Muscle layer of colon (tissue), 2 donors: ENCODE results near the gene RASGRF2.

Experiments
- H3K27ac ChIP-seq: one replicate; pipeline ENCODE4 v1.7.0; 2013; ENCODE audit warnings: low read depth, mild to moderate bottlenecking, low read length, moderate library complexity
- H3K27me3 ChIP-seq, 2 donors: one replicate each; pipeline ENCODE4 v1.7.0; 2013; ENCODE audit warnings: low read length in 2 of 2, mild to moderate bottlenecking in 2 of 2; ENCODE audit not compliant: insufficient read depth in 2 of 2, control insufficient read depth in 1 of 2
- H3K36me3 ChIP-seq: one replicate; pipeline ENCODE4 v1.7.0; 2013; ENCODE audit warnings: mild to moderate bottlenecking, low read length; ENCODE audit not compliant: insufficient read depth
- H3K4me1 ChIP-seq: one replicate; pipeline ENCODE4 v1.7.0; 2013; ENCODE audit warnings: mild to moderate bottlenecking, low read length; ENCODE audit not compliant: insufficient read depth
- H3K4me3 ChIP-seq, 2 donors: one replicate each; pipeline ENCODE4 v1.7.0; 2013; ENCODE audit warnings: low read length in 2 of 2, low read depth in 1 of 2, mild to moderate bottlenecking in 1 of 2, moderate library complexity in 1 of 2
- H3K9ac ChIP-seq: one replicate; pipeline ENCODE4 v1.7.0; 2013; ENCODE audit warnings: low read length
- H3K9me3 ChIP-seq: one replicate; pipeline ENCODE4 v1.7.0; 2013; ENCODE audit warnings: mild to moderate bottlenecking, low read length
- donor health status: abdominal sarcoma.
- donor health status: Adenocarcinoma of cecum.

The RASGRF2 gene

GRCh38 chr5:80986382-80986781 lies 26.2 kb downstream of the RASGRF2 start:
- no peaks in the 10 kb centered on the region for H3K36me3 ChIP-seq
- H3K4me3 ChIP-seq, result no peak overlapping the region
- no peaks in the 10 kb centered on the region for H3K4me1 ChIP-seq
- H3K27me3 ChIP-seq, result no peaks in the 10 kb centered on the region
- H3K9me3 ChIP-seq, result no peaks in the 10 kb centered on the region
- no peak overlapping the region for H3K9ac ChIP-seq
- no peak overlapping the region for H3K27ac ChIP-seq

GRCh38 chr5:80987078-80987766 lies 27.1 kb downstream of the RASGRF2 start:
- H3K4me1 ChIP-seq, result no peaks in the 10 kb centered on the region
- H3K4me3 ChIP-seq, result no peak overlapping the region
- H3K9me3 ChIP-seq, result no peaks in the 10 kb centered on the region
- H3K36me3 ChIP-seq, result no peaks in the 10 kb centered on the region
- no peak overlapping the region for H3K9ac ChIP-seq
- H3K27me3 ChIP-seq, result no peaks in the 10 kb centered on the region
- H3K27ac ChIP-seq, result no peak overlapping the region

- Histone ChIP-seq H3K4me1 (no peaks in the 10 kb centered on the region), H3K27ac (no peak overlapping the region), H3K27me3 (no peaks in the 10 kb centered on the region)
These were observed 28.3 kb downstream of the RASGRF2 start for GRCh38 chr5:80988419-80988935.

DNA sequence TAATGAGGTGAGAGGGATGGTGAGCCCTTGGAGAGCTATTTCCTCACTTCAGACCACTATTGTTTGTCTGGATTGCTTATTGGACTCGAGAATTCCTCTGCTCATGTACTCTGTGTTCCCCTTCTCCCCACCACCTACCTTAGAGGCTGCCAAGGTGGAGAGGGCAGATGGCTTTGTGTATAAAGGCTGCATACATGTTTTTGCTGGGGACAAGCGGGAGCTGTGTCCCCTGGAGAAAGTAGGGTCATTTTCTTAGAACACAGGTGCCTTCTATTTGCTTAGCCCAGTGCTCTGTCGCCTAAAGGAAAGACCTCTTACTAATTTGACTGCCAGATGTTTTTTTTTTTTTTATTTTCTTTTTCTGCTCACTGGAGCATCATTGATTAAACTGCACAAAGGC lies 29.7 kb downstream of the RASGRF2 start:
- H3K9ac ChIP-seq, result no peak overlapping the region
- no peak overlapping the region for H3K27ac ChIP-seq
- H3K9me3 ChIP-seq, result no peaks in the 10 kb centered on the region
- H3K4me3 ChIP-seq, result no peak overlapping the region
- H3K27me3 ChIP-seq, result no peaks in the 10 kb centered on the region
- no peaks in the 10 kb centered on the region for H3K36me3 ChIP-seq
- no peaks in the 10 kb centered on the region for H3K4me1 ChIP-seq

More at GRCh38 chr5:80988419-80988935, 28.3 kb downstream of the RASGRF2 start:
- no peaks in the 10 kb centered on the region for H3K9me3 ChIP-seq
- no peak overlapping the region for H3K4me3 ChIP-seq
- H3K36me3 ChIP-seq, result no peaks in the 10 kb centered on the region
- no peak overlapping the region for H3K9ac ChIP-seq

DNA sequence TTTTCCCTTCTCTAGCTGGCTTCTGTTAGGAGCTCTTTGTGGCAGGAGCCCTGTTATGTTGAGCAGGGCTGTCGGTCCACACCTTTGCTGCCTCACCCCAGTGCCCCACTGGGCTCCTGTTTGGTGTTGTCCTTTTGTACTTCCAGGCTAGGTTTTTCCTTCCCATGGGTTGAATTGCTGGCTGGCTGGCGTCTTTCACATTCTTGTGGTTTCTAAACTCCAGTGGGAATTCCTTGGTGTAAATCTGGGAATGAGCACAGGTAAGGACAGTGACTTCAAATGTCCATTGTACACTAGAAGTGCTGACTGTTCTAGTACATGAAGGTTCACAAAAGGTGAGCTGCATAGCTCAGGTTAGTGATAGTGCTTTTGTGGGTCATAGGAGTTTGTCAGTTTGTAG lies 30.4 kb downstream of the RASGRF2 start:
- H3K9ac ChIP-seq, result no peak overlapping the region
- H3K36me3 ChIP-seq, result no peaks in the 10 kb centered on the region
- no peaks in the 10 kb centered on the region for H3K9me3 ChIP-seq
- H3K27me3 ChIP-seq, result no peaks in the 10 kb centered on the region
- H3K4me1 ChIP-seq, result no peaks in the 10 kb centered on the region
- H3K27ac ChIP-seq, result no peak overlapping the region
- no peak overlapping the region for H3K4me3 ChIP-seq

- H3K27ac ChIP-seq, result no peak overlapping the region
- no peaks in the 10 kb centered on the region for H3K36me3 ChIP-seq
- H3K4me1 ChIP-seq, result no peaks in the 10 kb centered on the region
- H3K27me3 ChIP-seq, result no peaks in the 10 kb centered on the region
- no peaks in the 10 kb centered on the region for H3K9me3 ChIP-seq
- H3K4me3 ChIP-seq, result no peak overlapping the region
- H3K9ac ChIP-seq, result no peak overlapping the region
These were observed 30.8 kb downstream of the RASGRF2 start for GRCh38 chr5:80990971-80991370.

DNA sequence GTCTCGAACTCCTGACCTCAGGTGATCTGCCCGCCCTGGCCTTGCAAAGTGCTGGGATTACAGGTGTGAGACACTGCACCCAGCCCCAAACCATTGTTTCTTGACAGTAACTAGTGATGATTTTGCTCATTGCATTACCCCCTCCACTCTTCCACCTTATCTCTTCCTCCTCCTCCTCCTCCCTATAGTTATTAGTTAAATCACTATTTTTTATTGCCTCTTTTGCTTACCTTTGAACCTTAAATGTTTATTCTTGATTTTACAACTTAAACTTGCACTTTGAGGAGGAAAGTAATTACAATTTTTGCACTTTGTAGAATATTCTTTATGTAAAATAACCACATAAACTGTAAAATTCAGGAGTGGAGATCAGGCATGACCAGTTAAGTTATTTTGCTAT lies 35.7 kb downstream of the RASGRF2 start:
- Histone ChIP-seq H3K36me3 (no peaks in the 10 kb centered on the region), H3K4me3 (no peak overlapping the region), H3K9ac (no peak overlapping the region), H3K27ac (no peak overlapping the region), H3K4me1 (no peaks in the 10 kb centered on the region), H3K27me3 (no peaks in the 10 kb centered on the region), H3K9me3 (no peaks in the 10 kb centered on the region)

GRCh38 chr5:80998590-80998979 lies 38.4 kb downstream of the RASGRF2 start:
- H3K27ac ChIP-seq, result no peak overlapping the region
- no peak overlapping the region for H3K4me3 ChIP-seq
- H3K27me3 ChIP-seq, result no peaks in the 10 kb centered on the region
- H3K9ac ChIP-seq, result no peak overlapping the region
- H3K36me3 ChIP-seq, result no peaks in the 10 kb centered on the region
- H3K4me1 ChIP-seq, result no peaks in the 10 kb centered on the region
- H3K9me3 ChIP-seq, result no peaks in the 10 kb centered on the region

GRCh38 chr5:81003811-81004386 lies 43.7 kb downstream of the RASGRF2 start:
- no peaks in the 10 kb centered on the region for H3K36me3 ChIP-seq
- H3K9ac ChIP-seq, result no peak overlapping the region
- H3K4me3 ChIP-seq, result no peak overlapping the region
- H3K4me1 ChIP-seq, result no peaks in the 10 kb centered on the region
- H3K9me3 ChIP-seq, result no peaks in the 10 kb centered on the region
- no peaks in the 10 kb centered on the region for H3K27me3 ChIP-seq
- no peak overlapping the region for H3K27ac ChIP-seq

DNA sequence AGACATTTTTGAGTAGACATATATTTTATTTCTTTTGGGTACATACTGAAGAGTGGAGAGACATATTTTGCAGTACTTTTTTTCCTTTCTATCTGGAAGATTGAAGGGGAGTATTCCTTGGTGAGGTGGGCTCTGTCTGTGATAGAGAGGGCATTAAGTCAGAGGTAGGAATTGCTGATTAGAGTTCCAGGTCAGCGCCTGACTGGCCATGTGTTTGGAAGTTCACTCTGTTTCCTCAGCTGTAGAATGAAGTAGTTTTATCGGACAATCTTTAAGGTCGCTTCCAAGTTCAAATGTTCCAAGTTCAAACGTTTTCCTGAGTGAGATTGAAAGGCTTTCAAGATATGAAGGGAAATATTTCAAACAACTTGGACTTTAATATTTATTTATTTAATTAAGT lies 45.5 kb downstream of the RASGRF2 start:
- H3K4me1 ChIP-seq, result no peaks in the 10 kb centered on the region
- H3K4me3 ChIP-seq, result no peak overlapping the region
- H3K9me3 ChIP-seq, result no peaks in the 10 kb centered on the region
- no peaks in the 10 kb centered on the region for H3K36me3 ChIP-seq
- H3K27ac ChIP-seq, result no peak overlapping the region
- H3K27me3 ChIP-seq, result no peaks in the 10 kb centered on the region
- no peak overlapping the region for H3K9ac ChIP-seq

DNA sequence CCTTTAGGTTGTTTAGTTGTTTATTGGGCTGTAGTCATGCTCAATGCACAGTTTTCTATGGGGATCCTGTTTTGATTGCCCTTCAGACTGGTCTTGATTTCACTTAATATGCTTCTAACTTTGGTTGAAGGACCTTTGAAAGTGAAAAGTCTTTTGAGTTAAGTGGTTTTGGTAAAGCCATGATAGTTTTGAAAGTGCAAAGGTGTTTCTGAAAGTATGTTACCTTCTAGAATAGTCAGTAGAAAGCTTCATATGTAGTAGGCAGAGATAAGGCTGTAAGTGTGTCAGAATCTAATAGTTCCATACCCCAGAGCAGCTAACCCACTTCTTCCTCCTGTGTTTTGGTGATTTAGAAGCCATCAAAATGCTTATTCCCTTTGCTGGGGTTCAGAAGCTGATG lies 46.1 kb downstream of the RASGRF2 start:
- no peak overlapping the region for H3K27ac ChIP-seq
- no peak overlapping the region for H3K9ac ChIP-seq

More for the DNA sequence above, 46.1 kb downstream of the RASGRF2 start:
- Histone ChIP-seq H3K4me1 (no peaks in the 10 kb centered on the region), H3K36me3 (no peaks in the 10 kb centered on the region), H3K27me3 (no peaks in the 10 kb centered on the region), H3K9me3 (no peaks in the 10 kb centered on the region), H3K4me3 (no peak overlapping the region)
